HepG2 (cell line): Measurements from ENCODE around the gene RHBDL1. TPM values are rescaled to one million over a fixed set of nuclear protein-coding genes. Genes with fewer than 3 reads are reported as not detected.

Experiments used
- DMAP1 ChIP-seq: IDR thresholded peaks from 2 replicates; pipeline ENCODE4 v1.6.1; 2016
- HES4 ChIP-seq: sonication (generic); formaldehyde crosslinking; IDR thresholded peaks from 2 replicates; pipeline ENCODE4 v1.9.0; 2021; ENCODE audit warnings: mild to moderate bottlenecking, missing genetic modification reagents, borderline replicate concordance
- MAZ ChIP-seq, 2 experiments: sonication (generic) in 1 of 2; formaldehyde crosslinking in 1 of 2; IDR thresholded peaks; 2 replicates each; pipeline versions ENCODE4 v1.5.0 to v1.6.1; 2012 to 2020; ENCODE audit warnings: low read depth in 2 of 2, mild to moderate bottlenecking in 2 of 2, borderline replicate concordance in 1 of 2, improper control_type of control experiment in 1 of 2, low read length in 1 of 2, missing genetic modification reagents in 1 of 2, moderate library complexity in 1 of 2
- MBNL3 ChIP-seq: fragments of 250-450 bp; sonication (Bioruptor Pico); conservative IDR thresholded peaks from 2 replicates; pipeline ENCODE4 v1.8.0; 2022; ENCODE audit warnings: mild to moderate bottlenecking, inconsistent platforms
- MED1 ChIP-seq: sonication (generic); formaldehyde crosslinking; IDR thresholded peaks from 2 replicates; pipeline ENCODE4 v1.4.0; 2020; ENCODE audit warnings: missing genetic modification reagents
- SP2 ChIP-seq: sonication (generic); formaldehyde crosslinking; IDR thresholded peaks from 2 replicates; pipeline ENCODE4 v1.5.1; 2020; ENCODE audit warnings: mild to moderate bottlenecking, missing genetic modification reagents
- TBL1XR1 ChIP-seq: fragments of 150-350 bp; IDR thresholded peaks from 2 replicates; pipeline ENCODE4 v1.6.1; 2014; ENCODE audit warnings: borderline replicate concordance, low read length; ENCODE audit not compliant: partially characterized antibody
- ZFP62 ChIP-seq: sonication (generic); formaldehyde crosslinking; IDR thresholded peaks from 2 replicates; pipeline ENCODE4 v1.4.0; 2020; ENCODE audit warnings: missing genetic modification reagents
- ZFY ChIP-seq: sonication (generic); formaldehyde crosslinking; IDR thresholded peaks from 2 replicates; pipeline ENCODE4 v1.4.0; 2020; ENCODE audit warnings: missing genetic modification reagents
- ZNF124 ChIP-seq: sonication (generic); formaldehyde crosslinking; IDR thresholded peaks from 2 replicates; pipeline ENCODE4 v1.4.0; 2020; ENCODE audit warnings: missing genetic modification reagents
- ZNF317 ChIP-seq: sonication (generic); formaldehyde crosslinking; IDR thresholded peaks from 2 replicates; pipeline ENCODE4 v1.5.0; 2020; ENCODE audit warnings: mild to moderate bottlenecking, missing genetic modification reagents
- ZNF33A ChIP-seq: sonication (generic); formaldehyde crosslinking; IDR thresholded peaks from 2 replicates; pipeline ENCODE4 v1.5.1; 2020; ENCODE audit warnings: missing genetic modification reagents, mild to moderate bottlenecking, moderate library complexity, borderline replicate concordance
- ZNF761 ChIP-seq: sonication (generic); formaldehyde crosslinking; conservative IDR thresholded peaks from 2 replicates; pipeline ENCODE4 v1.4.0; 2020; ENCODE audit warnings: mild to moderate bottlenecking, missing genetic modification reagents
- polyA plus RNA-seq, 8 experiments: library from polyadenylated mRNA; depleted of rRNA in 3 of 8; stranded (reverse) in 7 of 8; unstranded in 1 of 8; fragments of >200 nt; fragmentation: Illumina TruSeq in 4 of 8; extraction: Trizol in 4 of 8; gene quantifications; 2 replicates each; pipeline versions ENCODE4 v1.2.1 to v1.2.3, GENCODE V29; 2011 to 2016; ENCODE audit warnings: low read depth in 4 of 8, missing spikeins in 1 of 8, mixed read lengths in 1 of 8; ENCODE audit not compliant: insufficient read depth in 1 of 8
- total RNA-seq, 5 experiments: library from RNA; depleted of rRNA; stranded (reverse); fragments of >200 nt; fragmentation: Illumina TruSeq; extraction: Trizol; gene quantifications; 2 replicates each; pipeline ENCODE4 v1.2.3, GENCODE V29; 2016; ENCODE audit warnings: low read depth in 1 of 5
- TF ChIP-seq, protein P1 (sequence below): sonication (generic); formaldehyde crosslinking; IDR thresholded peaks from 2 replicates; pipeline ENCODE4 v1.4.0; 2020; ENCODE audit warnings: mild to moderate bottlenecking, missing genetic modification reagents
- TF ChIP-seq, protein P2 (sequence below): sonication (generic); formaldehyde crosslinking; IDR thresholded peaks from 2 replicates; pipeline ENCODE4 v1.8.0; 2022; ENCODE audit warnings: mild to moderate bottlenecking, missing genetic modification reagents, moderate library complexity
- TF ChIP-seq, protein P3 (sequence below): IDR thresholded peaks from 2 replicates; pipeline ENCODE4 v1.6.1; 2016; ENCODE audit warnings: mild to moderate bottlenecking, missing biosample characterization, missing genetic modification reagents
- TF ChIP-seq, protein P4 (sequence below), 2 experiments: sonication (generic) in 1 of 2; formaldehyde crosslinking in 1 of 2; IDR thresholded peaks; 2 replicates each; pipeline versions ENCODE4 v1.5.1 to v1.6.1; 2011 to 2020; ENCODE audit warnings: borderline replicate concordance in 1 of 2, low read depth in 1 of 2, low read length in 1 of 2, mild to moderate bottlenecking in 1 of 2, missing genetic modification reagents in 1 of 2, moderate library complexity in 1 of 2
- TF ChIP-seq, protein P5 (sequence below): sonication (generic); formaldehyde crosslinking; IDR thresholded peaks from 2 replicates; pipeline ENCODE4 v1.4.0; 2020; ENCODE audit warnings: mild to moderate bottlenecking, missing genetic modification reagents

The RHBDL1 gene
- total and polyA plus RNA-seq, 2 of the 13 experiments (the other 11 are each of a cell fraction or from before 2014, with no cell fraction given), result 1.8 to 3.8 TPM

DNA sequence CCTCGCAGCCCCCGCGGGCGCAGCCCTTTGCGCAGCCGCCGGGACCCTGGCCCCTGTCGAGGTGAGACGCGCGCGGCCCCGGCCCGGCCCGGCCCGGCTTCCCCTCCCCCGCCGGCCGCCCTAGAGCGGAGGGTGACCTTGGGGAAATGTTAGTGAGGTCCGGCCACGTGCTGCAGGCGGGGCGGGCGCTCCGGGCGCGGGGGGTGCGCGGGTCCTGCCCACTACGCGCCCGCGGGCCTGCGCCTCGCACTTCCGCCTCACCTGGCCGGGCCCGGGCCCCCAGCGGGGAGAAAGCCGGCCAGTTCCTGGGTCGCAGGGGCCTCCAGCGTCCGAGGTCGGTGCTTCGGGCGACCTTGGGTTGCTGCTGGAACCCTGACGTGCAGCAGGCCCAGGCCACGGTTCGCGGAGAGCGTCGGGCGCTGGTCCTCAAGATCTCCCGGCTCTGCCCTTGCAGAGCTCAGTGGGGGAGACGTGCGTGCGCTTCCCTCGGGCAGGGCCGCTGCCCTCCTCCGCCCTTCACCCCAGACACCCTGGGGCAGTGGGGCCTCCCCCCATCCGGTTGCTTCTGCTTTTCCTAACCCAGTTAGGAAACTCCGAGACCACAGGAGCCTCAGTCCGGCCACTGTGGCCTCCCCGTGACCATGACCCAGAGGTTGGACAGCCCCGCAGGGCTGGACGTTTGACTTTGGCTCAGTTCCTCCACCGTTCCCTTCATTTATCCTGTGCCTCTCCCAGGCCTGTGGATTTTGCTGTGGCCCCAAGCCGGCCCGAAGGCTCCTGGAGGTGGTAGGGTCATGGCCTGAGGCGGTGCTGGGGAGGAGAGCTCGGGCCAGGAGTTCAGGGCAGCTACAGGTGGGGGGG lies 33.1 kb upstream of the RHBDL1 start (continued):
- TF ChIP-seq, protein P1, sequence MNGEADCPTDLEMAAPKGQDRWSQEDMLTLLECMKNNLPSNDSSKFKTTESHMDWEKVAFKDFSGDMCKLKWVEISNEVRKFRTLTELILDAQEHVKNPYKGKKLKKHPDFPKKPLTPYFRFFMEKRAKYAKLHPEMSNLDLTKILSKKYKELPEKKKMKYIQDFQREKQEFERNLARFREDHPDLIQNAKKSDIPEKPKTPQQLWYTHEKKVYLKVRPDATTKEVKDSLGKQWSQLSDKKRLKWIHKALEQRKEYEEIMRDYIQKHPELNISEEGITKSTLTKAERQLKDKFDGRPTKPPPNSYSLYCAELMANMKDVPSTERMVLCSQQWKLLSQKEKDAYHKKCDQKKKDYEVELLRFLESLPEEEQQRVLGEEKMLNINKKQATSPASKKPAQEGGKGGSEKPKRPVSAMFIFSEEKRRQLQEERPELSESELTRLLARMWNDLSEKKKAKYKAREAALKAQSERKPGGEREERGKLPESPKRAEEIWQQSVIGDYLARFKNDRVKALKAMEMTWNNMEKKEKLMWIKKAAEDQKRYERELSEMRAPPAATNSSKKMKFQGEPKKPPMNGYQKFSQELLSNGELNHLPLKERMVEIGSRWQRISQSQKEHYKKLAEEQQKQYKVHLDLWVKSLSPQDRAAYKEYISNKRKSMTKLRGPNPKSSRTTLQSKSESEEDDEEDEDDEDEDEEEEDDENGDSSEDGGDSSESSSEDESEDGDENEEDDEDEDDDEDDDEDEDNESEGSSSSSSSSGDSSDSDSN (CRISPR knock-in tag), result peak; percentile 89
- TF ChIP-seq ZNF33A (no peak), HES4 (CRISPR knock-in tag) (peak; percentile 88; the same call in 1 of the 2 replicates), MBNL3 (no peak), MED1 (CRISPR knock-in tag) (peak; percentile 13), ZNF124 (CRISPR knock-in tag) (0 out of 2 replicates have a peak, but pooled peaks have one; percentile 41), MAZ (IDR thresholded peaks at IDR 0.05; ENCODE audit: borderline replicate concordance, low read depth, low read length) (0 out of 2 replicates have a peak, but pooled peaks have one; percentile 13), MAZ (CRISPR knock-in tag; IDR thresholded peaks at IDR 0.05; ENCODE audit: low read depth) (peak; percentile 64; the same call in 1 of the 2 replicates), ZFY (CRISPR knock-in tag) (peak; percentile 76), ZNF761 (no peak; the same call in 1 of the 2 replicates), DMAP1 (CRISPR knock-in tag) (peak; percentile 13; the same call in 1 of the 2 replicates), ZNF317 (CRISPR knock-in tag) (peak; percentile 68; the same call in 1 of the 2 replicates), ZFP62 (CRISPR knock-in tag) (no peak), TBL1XR1 (no peak), SP2 (CRISPR knock-in tag) (no peak; the same call in 1 of the 2 replicates)
- TF ChIP-seq, protein P2, sequence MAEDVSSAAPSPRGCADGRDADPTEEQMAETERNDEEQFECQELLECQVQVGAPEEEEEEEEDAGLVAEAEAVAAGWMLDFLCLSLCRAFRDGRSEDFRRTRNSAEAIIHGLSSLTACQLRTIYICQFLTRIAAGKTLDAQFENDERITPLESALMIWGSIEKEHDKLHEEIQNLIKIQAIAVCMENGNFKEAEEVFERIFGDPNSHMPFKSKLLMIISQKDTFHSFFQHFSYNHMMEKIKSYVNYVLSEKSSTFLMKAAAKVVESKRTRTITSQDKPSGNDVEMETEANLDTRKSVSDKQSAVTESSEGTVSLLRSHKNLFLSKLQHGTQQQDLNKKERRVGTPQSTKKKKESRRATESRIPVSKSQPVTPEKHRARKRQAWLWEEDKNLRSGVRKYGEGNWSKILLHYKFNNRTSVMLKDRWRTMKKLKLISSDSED (CRISPR knock-in tag), result no peak
- TF ChIP-seq, protein P3, sequence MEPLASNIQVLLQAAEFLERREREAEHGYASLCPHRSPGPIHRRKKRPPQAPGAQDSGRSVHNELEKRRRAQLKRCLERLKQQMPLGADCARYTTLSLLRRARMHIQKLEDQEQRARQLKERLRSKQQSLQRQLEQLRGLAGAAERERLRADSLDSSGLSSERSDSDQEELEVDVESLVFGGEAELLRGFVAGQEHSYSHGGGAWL (CRISPR knock-in tag), result peak; percentile 79
- TF ChIP-seq, protein P4, sequence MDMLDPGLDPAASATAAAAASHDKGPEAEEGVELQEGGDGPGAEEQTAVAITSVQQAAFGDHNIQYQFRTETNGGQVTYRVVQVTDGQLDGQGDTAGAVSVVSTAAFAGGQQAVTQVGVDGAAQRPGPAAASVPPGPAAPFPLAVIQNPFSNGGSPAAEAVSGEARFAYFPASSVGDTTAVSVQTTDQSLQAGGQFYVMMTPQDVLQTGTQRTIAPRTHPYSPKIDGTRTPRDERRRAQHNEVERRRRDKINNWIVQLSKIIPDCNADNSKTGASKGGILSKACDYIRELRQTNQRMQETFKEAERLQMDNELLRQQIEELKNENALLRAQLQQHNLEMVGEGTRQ (IDR thresholded peaks at IDR 0.05; ENCODE audit: low read depth, low read length), result peak; percentile 29; the same call in 1 of the 2 replicates
- TF ChIP-seq, protein P4 (CRISPR knock-in tag; IDR thresholded peaks at IDR 0.05; ENCODE audit: borderline replicate concordance), result peak; percentile 52; the same call in 1 of the 2 replicates
- TF ChIP-seq, protein P5, sequence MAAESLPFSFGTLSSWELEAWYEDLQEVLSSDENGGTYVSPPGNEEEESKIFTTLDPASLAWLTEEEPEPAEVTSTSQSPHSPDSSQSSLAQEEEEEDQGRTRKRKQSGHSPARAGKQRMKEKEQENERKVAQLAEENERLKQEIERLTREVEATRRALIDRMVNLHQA (CRISPR knock-in tag), result no peak
